ENCODE data around the gene CBFA2T3. TPM values are rescaled to one million over a fixed set of nuclear protein-coding genes. Genes with fewer than 3 reads are reported as not detected.

The CBFA2T3 gene
- total and polyA plus RNA-seq, 2 of the 8 experiments (the other 6 are each of a cell fraction or from before 2014, with no cell fraction given) = 0.51 to 1.3 TPM

DNA sequence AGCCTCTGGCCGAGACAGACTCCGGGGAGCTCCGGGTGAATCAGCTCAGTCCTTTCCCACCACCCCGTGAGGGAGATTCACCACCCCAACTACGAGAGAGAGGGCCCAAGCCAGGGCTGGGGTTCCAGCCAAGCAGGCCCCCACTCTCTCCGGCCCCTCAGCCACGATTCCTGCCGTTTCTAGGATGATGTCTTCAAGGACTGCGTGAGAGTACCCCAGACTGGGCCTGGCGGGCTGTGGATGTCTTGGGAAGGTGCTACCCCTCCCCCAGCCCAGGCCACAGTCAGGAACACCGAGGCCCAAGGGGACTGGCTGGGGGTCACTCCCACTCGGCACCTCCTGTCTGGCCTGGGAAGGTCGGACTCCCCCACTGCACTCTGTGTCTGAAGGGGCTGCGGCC is 89.0 kb downstream of the CBFA2T3 start:
- H3K56ac ChIP-seq (replicated peaks; ENCODE audit: insufficient read length, low read depth, low read length) = no peak overlapping the region
- H2BK20ac ChIP-seq (ENCODE audit: low read length) = no peak overlapping the region
- no peaks in the 10 kb centered on the region for H3K79me2 ChIP-seq (ENCODE audit: control insufficient read depth in 1 of 2, insufficient read depth in 2 of 2, low read length in 2 of 2)
- POLR2A ChIA-PET (ENCODE audit: partially characterized antibody) = interaction anchor here (0.8 kb wide), 1 partner anchor 330 kb away, joined by 3 read pairs; the partner anchor contains the start of gene ZNF778
- H3K27me3 ChIP-seq (replicated peaks in 1 of 4; ENCODE audit: control insufficient read depth in 3 of 4, extremely low read depth in 1 of 4, insufficient read depth in 3 of 4, low read length in 3 of 4) = 0 out of 7 replicates have a peak, but pooled peaks cover 0 to 2% (median 0%) of the 10 kb centered on the region in 4 experiments
- no peaks in the 10 kb centered on the region for H3K23me2 ChIP-seq (ENCODE audit: low read depth, low read length)
- 91% methylated on average over 12 of the region's 14 CpGs; no CpG with 5 or more reads in 1 of the 2 experiments for whole genome bisulfite sequencing, 2 experiments (ENCODE audit: extremely low coverage in 1 of 2, insufficient coverage in 1 of 2, insufficient read length in 1 of 2, insufficient replicate concordance in 2 of 2, low coverage in 1 of 2, low lambda C conversion rate in 2 of 2, missing lambda C conversion rate in 1 of 2)
- no peak overlapping the region for H3K4me3 ChIP-seq (ENCODE audit: extremely low read depth in 1 of 4, insufficient read depth in 2 of 4, low read depth in 3 of 4, low read length in 4 of 4)
- H2BK5ac ChIP-seq (ENCODE audit: low read depth, low read length) = no peak overlapping the region
- peaks cover 0 to 4% (median 0%) of the 10 kb centered on the region in 4 experiments; a peak in 1 of 7 replicates for H3K4me1 ChIP-seq (replicated peaks in 1 of 4; ENCODE audit: control insufficient read depth in 3 of 4, insufficient read depth in 4 of 4, low read length in 3 of 4)
- H3K4me2 ChIP-seq (ENCODE audit: insufficient read depth in 1 of 2, low read depth in 2 of 2, low read length in 2 of 2) = no peak overlapping the region
- H3K9me3 ChIP-seq (ENCODE audit: insufficient read depth in 2 of 2, low read depth in 1 of 2, low read length in 1 of 2) = no peaks in the 10 kb centered on the region
- H3K23ac ChIP-seq (ENCODE audit: insufficient read length) = no peak overlapping the region
- no peak overlapping the region for H3K27ac ChIP-seq (ENCODE audit: low read depth, low read length)
- H3K9ac ChIP-seq (replicated peaks in 1 of 4; ENCODE audit: extremely low read depth in 1 of 4, low read depth in 3 of 4, low read length in 3 of 4) = no peak overlapping the region
- no peak overlapping the region for H2BK15ac ChIP-seq (ENCODE audit: low read length)
- H4K91ac ChIP-seq (replicated peaks; ENCODE audit: insufficient read length, low read length) = no peak overlapping the region
- no peak overlapping the region for H4K8ac ChIP-seq (ENCODE audit: extremely low read depth, insufficient read depth, low read length)
- no peak overlapping the region for H3K14ac ChIP-seq (ENCODE audit: insufficient read length)
- H4K5ac ChIP-seq (ENCODE audit: insufficient read length, low read depth, low read length) = no peak overlapping the region
- FAIRE-seq = no peak
- H3K79me1 ChIP-seq (ENCODE audit: low read depth, low read length) = no peaks in the 10 kb centered on the region
- H3K4ac ChIP-seq (replicated peaks; ENCODE audit: insufficient read length, low read depth, low read length) = no peak overlapping the region
- CTCF ChIA-PET (ENCODE audit: partially characterized antibody) = interaction anchor here (0.7 to 0.9 kb wide), 3 partner anchors 12 to 61 kb away, joined by 3 read pairs; no protein-coding TSS in a partner anchor
- DNase-seq (ENCODE audit: low read depth in 1 of 2, low spot score in 2 of 2) = no peak
- no peak overlapping the region for H2BK12ac ChIP-seq (ENCODE audit: low read depth, low read length)
- no peaks in the 10 kb centered on the region for H3K36me3 ChIP-seq (ENCODE audit: control insufficient read depth in 2 of 4, insufficient read depth in 4 of 4, low read length in 3 of 4)
- no peak overlapping the region for H2AK5ac ChIP-seq (ENCODE audit: low read depth, low read length)
- H2AFZ ChIP-seq (ENCODE audit: low read length) = no peak overlapping the region
- TF ChIP-seq RFX5 (IDR thresholded peaks at IDR 0.05; ENCODE audit: borderline replicate concordance, low read depth, low read length) = no peak
- TF ChIP-seq, protein P1, sequence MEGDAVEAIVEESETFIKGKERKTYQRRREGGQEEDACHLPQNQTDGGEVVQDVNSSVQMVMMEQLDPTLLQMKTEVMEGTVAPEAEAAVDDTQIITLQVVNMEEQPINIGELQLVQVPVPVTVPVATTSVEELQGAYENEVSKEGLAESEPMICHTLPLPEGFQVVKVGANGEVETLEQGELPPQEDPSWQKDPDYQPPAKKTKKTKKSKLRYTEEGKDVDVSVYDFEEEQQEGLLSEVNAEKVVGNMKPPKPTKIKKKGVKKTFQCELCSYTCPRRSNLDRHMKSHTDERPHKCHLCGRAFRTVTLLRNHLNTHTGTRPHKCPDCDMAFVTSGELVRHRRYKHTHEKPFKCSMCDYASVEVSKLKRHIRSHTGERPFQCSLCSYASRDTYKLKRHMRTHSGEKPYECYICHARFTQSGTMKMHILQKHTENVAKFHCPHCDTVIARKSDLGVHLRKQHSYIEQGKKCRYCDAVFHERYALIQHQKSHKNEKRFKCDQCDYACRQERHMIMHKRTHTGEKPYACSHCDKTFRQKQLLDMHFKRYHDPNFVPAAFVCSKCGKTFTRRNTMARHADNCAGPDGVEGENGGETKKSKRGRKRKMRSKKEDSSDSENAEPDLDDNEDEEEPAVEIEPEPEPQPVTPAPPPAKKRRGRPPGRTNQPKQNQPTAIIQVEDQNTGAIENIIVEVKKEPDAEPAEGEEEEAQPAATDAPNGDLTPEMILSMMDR (IDR thresholded peaks at IDR 0.05; ENCODE audit: control extremely low read depth in 1 of 3, insufficient read depth in 1 of 3, low read depth in 1 of 3, low read length in 3 of 3) = no peak
- no peak for TF ChIP-seq EZH2 (IDR thresholded peaks at IDR 0.05; ENCODE audit: low read depth, low read length, severe bottlenecking)
- no peak for TF ChIP-seq HDAC6 (IDR thresholded peaks at IDR 0.05; ENCODE audit: low read depth, low read length)
- TF ChIP-seq GABPA (IDR thresholded peaks at IDR 0.05; ENCODE audit: borderline replicate concordance, insufficient read depth, low read length) = no peak
- TF ChIP-seq TBP (IDR thresholded peaks at IDR 0.05; ENCODE audit: low read depth, low read length) = no peak
- no peak for TF ChIP-seq SIN3A (conservative IDR thresholded peaks at IDR 0.05 in 1 of 2, IDR thresholded peaks at IDR 0.05 in 1 of 2; ENCODE audit: low read depth in 1 of 2, low read length in 2 of 2)
- no peaks in the 10 kb centered on the region for H4K20me1 ChIP-seq (replicated peaks in 1 of 2; ENCODE audit: control insufficient read depth in 1 of 2, insufficient read depth in 2 of 2, low read length in 2 of 2)
- no peak overlapping the region; the same call in 1 of the 2 replicates for H3K18ac ChIP-seq (ENCODE audit: extremely low read depth, low read length)
- no peak overlapping the region for H2BK120ac ChIP-seq (replicated peaks; ENCODE audit: low read depth, low read length)
